Ectodermal cell (in vitro differentiated cells): Measurements from ENCODE around the gene RGCC.

Experiments used
- H3K27ac ChIP-seq: 2 replicates; pipeline ENCODE4 v1.7.0; 2013; ENCODE audit warnings: mild to moderate bottlenecking, low read depth, low read length; ENCODE audit not compliant: insufficient read depth, poor library complexity, severe bottlenecking
- H3K27me3 ChIP-seq: 2 replicates; pipeline ENCODE4 v1.7.0; 2013; ENCODE audit warnings: mild to moderate bottlenecking, low read length; ENCODE audit not compliant: insufficient read depth, control insufficient read depth, poor library complexity, severe bottlenecking
- H3K36me3 ChIP-seq: one replicate; pipeline ENCODE4 v1.7.0; 2013; ENCODE audit warnings: low read length; ENCODE audit not compliant: control insufficient read depth, insufficient read depth
- H3K4me1 ChIP-seq: one replicate; pipeline ENCODE4 v1.7.0; 2013; ENCODE audit warnings: low read length; ENCODE audit not compliant: control insufficient read depth, insufficient read depth
- H3K4me3 ChIP-seq: 2 replicates; pipeline ENCODE4 v1.7.0; 2013; ENCODE audit warnings: low read depth, low read length, control low read depth; ENCODE audit not compliant: insufficient read depth
- H3K9me3 ChIP-seq: 2 replicates; pipeline ENCODE4 v1.7.0; 2013; ENCODE audit warnings: mild to moderate bottlenecking, low read length, moderate library complexity; ENCODE audit not compliant: control insufficient read depth
- WGBS, 2 experiments: methylation state at CpG; one replicate each; pipeline ENCODE4 v1.1.7; 2013; ENCODE audit warnings: missing lambda C conversion rate in 2 of 2; 5-methylcytosine and 5-hydroxymethylcytosine counted together

The RGCC gene

DNA sequence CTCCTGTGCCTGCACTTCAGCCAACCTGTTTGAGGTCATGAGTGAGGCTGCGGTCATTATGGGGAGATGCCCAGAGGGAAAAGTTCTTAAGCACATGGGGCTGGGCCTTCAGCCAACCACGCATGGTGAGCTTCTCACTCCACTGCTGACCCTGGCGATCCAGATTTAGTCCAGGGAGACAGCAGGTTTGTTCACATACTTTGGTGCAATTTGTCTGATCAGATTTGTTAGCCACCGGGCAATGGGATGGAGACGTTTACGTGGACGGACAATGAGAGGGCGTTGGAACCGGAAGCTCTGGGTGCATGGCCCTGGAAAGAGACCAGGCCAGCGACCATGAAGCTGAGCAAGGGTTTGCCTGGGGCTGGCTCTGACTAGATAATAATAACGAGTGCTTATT, 56.2 kb downstream of the RGCC start:
- no peak overlapping the region for H3K27ac ChIP-seq
- H3K9me3 ChIP-seq = no peaks in the 10 kb centered on the region
- no peaks in the 10 kb centered on the region for H3K4me1 ChIP-seq
- no peak overlapping the region for H3K4me3 ChIP-seq
- no peaks in the 10 kb centered on the region for H3K27me3 ChIP-seq
- WGBS, 2 experiments = 95 to 96% methylated on average over 11 of the region's 11 CpGs
- no peaks in the 10 kb centered on the region for H3K36me3 ChIP-seq

DNA sequence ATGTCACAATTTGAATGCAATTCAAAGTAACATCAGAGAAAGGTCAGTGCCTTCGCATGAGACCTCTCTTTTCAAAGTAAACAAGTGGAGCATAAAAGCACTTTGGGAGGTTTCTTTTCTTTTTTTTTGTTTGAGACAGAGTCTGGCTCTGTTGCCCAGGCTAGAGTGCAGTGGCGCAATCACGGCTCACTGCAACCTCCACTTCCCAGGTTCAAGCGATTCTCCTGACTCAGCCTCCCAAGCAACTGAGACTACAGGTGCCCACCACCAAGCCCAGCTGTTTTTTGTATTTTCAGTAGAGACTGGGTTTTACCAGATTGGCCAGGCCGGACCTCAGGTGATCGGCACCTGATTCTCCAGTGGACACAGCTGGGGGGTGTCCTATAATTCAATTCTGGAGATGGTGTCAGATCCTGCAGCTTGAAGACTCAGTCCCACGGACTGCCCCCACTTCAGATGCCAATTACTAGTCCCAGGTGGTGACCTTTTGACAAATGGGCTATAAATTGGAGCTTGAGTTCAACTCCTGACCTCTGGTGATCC, 57.6 kb downstream of the RGCC start:
- Histone ChIP-seq H3K27ac (no peak overlapping the region), H3K9me3 (no peaks in the 10 kb centered on the region), H3K4me1 (no peaks in the 10 kb centered on the region), H3K4me3 (no peak overlapping the region), H3K27me3 (no peaks in the 10 kb centered on the region), H3K36me3 (no peaks in the 10 kb centered on the region)
- WGBS, 2 experiments = 90% methylated on average over 7 of the region's 7 CpGs

DNA sequence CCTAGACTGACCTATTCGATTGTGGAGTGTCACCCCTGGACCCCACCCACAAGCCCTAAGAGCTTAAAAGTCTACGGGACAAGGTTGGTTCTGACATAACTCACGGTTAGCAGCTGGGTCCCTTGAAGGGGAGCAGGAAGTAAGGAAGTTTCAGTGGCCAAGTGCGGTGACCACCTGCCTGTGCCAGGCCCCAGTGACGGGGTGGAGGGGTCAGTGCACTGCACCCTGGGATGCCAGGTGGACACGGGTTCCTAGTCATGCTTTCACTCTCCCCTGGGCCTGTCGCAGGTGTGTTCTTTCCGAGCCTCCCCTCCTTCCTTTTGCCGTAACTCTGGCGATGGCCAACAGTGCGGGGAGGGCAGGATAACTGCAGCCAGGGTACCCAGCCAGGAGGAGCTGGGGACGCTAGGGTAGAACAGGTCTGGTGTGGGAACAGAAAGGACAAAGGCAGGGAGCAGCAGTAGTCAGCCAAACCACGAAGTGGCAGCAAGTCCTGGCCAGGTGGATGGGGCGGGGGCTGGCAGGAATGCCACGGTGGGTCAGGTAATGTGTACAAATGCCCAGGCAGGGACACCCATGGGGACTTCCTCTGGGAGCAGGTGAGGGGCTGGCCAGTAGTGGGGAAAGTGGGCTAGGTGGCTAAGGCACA, 58.3 kb downstream of the RGCC start:
- Histone ChIP-seq H3K4me3 (no peak overlapping the region), H3K27me3 (no peaks in the 10 kb centered on the region), H3K9me3 (no peaks in the 10 kb centered on the region), H3K4me1 (no peaks in the 10 kb centered on the region), H3K36me3 (no peaks in the 10 kb centered on the region), H3K27ac (no peak overlapping the region)
- 89 to 91% methylated on average over 15 of the region's 15 CpGs for WGBS, 2 experiments

DNA sequence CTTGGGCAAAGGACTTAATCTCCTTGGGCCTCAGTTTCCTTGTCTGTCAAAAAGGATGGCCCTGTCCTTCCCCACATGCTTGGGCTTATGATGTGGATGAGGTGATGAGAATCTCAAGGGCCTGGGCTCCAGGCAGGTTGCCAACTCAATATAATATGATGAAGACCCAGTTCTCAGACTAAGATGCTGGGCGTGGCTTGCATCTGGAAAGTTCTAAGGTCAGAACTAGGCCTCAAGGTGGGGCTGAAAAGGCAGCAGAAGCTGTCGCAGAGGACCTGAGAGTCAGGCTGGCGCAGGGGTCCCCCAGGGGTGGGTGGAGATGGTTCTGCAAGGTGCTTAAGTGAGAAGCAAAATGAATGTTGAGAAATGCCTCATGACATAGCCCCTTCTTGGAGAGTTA, 58.8 kb downstream of the RGCC start:
- Histone ChIP-seq H3K4me3 (no peak overlapping the region), H3K27ac (no peak overlapping the region), H3K9me3 (no peaks in the 10 kb centered on the region), H3K4me1 (no peaks in the 10 kb centered on the region), H3K36me3 (no peaks in the 10 kb centered on the region), H3K27me3 (no peaks in the 10 kb centered on the region)
- WGBS, 2 experiments = 95% methylated on average over 3 of the region's 3 CpGs

DNA sequence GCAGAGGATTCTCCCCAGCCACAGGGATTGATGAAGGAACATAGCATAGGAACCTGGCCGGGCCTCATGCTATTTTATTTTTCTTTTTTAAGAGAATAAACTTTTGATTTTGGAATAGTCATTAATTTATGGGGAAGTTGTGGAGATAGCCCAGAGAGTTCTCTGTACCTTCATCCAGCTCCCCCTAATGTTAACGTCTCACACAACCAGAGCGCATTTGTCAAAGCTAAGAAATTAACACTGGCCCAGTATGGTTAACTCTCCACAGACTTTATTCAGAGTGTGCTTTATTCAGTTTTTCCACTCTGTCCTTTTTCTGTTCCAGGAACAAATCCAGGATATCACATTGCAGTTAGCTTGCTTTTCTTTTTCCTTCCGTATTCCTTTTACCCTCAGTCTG, 59.4 kb downstream of the RGCC start:
- Histone ChIP-seq H3K4me3 (no peak overlapping the region), H3K4me1 (no peaks in the 10 kb centered on the region), H3K9me3 (no peaks in the 10 kb centered on the region), H3K27ac (no peak overlapping the region), H3K27me3 (no peaks in the 10 kb centered on the region), H3K36me3 (no peaks in the 10 kb centered on the region)
- 98 to 99% methylated on average over 3 to 4 of the region's 4 CpGs for WGBS, 2 experiments

DNA sequence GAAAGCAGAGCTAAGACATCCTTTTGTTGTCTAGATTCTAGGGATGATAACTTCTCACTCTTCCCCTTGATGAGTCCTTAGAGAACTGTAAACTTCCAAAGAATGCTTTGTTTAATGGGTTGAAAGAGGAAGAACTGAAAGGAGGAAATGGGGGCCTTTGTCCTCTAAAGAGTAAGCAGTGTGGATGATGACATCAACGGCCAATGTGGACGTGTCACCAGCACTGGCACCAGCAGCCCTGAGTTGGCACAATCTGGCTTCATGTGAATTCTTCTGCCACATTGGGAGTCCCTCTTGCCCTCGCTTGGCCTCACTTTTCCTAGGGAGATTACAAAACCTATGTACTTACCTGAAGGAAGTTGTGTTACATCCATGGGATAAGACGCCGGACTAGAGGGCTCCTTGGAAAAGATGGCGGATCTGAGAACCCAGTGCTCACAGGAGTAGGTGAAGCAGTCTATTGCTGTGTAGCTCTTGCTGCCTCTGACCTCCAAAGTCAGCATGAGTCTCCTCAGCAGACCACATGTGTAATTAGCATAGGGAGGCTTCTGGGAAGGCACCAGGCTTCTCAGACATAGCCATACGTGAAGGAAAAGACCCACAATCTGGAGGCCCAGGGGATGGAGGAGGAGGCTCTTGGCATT, 62.8 kb downstream of the RGCC start:
- H3K36me3 ChIP-seq = no peaks in the 10 kb centered on the region
- no peak overlapping the region for H3K27ac ChIP-seq
- no peaks in the 10 kb centered on the region for H3K4me1 ChIP-seq
- no peak overlapping the region for H3K4me3 ChIP-seq
- WGBS, 2 experiments = 93 to 97% methylated on average over 7 of the region's 7 CpGs
- H3K27me3 ChIP-seq = no peaks in the 10 kb centered on the region
- no peaks in the 10 kb centered on the region for H3K9me3 ChIP-seq
